ENCODE data around the gene ZCCHC2. TPM values are rescaled to one million over a fixed set of nuclear protein-coding genes. Genes with fewer than 3 reads are reported as not detected.

Gene ZCCHC2
- total and polyA plus RNA-seq, 2 of the 13 experiments (the other 11 are each of a cell fraction or from before 2014, with no cell fraction given), result 62.5 to 76.1 TPM

GRCh38 chr18:62602706-62603105 is 79.9 kb downstream of the ZCCHC2 start:
- TF ChIP-seq BATF2 (CRISPR knock-in tag; IDR thresholded peaks at IDR 0.05), result no peak
- no peak for TF ChIP-seq FIP1L1 (IDR thresholded peaks at IDR 0.05; ENCODE audit: borderline replicate concordance, insufficient read depth, low read depth, low read length)
- no peak for TF ChIP-seq ATF3 (CRISPR knock-in tag; IDR thresholded peaks at IDR 0.05)
- no peak for TF ChIP-seq ZNF660 (CRISPR knock-in tag; IDR thresholded peaks at IDR 0.05; ENCODE audit: borderline replicate concordance, low read depth)
- TF ChIP-seq HIC2 (CRISPR knock-in tag; IDR thresholded peaks at IDR 0.05; ENCODE audit: low read depth), result no peak
- no peak for TF ChIP-seq ZNF841 (CRISPR knock-in tag; IDR thresholded peaks at IDR 0.05; ENCODE audit: borderline replicate concordance)
- TF ChIP-seq CAMTA2 (CRISPR knock-in tag; IDR thresholded peaks at IDR 0.05; ENCODE audit: borderline replicate concordance), result no peak
- no peak for TF ChIP-seq ZEB1 (IDR thresholded peaks at IDR 0.05; ENCODE audit: insufficient replicate concordance, low read depth)
- TF ChIP-seq ZNF101 (CRISPR knock-in tag; IDR thresholded peaks at IDR 0.05; ENCODE audit: borderline replicate concordance, low read depth), result no peak
- no peak for TF ChIP-seq UBTF (CRISPR knock-in tag; IDR thresholded peaks at IDR 0.05)
- TF ChIP-seq SNAPC4 (CRISPR knock-in tag; IDR thresholded peaks at IDR 0.05), result no peak
- no peak for TF ChIP-seq TARDBP (CRISPR knock-in tag; IDR thresholded peaks at IDR 0.05)
- no peak for TF ChIP-seq SSRP1 (CRISPR knock-in tag; IDR thresholded peaks at IDR 0.05)
- TF ChIP-seq BORCS8-MEF2B (CRISPR knock-in tag; IDR thresholded peaks at IDR 0.05), result no peak
- DNase-seq (ENCODE audit: low spot score) (no peak), ATAC-seq (no peak), FAIRE-seq (no peak)
- in situ Hi-C loops (cut with HindIII; ENCODE audit: extremely low pct_ligation_motif_present, low pct_unique_long_range_greater_than_20kb), result loop anchor here (25.0 kb wide), 1 partner anchor 385 kb away; no protein-coding TSS in a partner anchor
- Histone ChIP-seq H3K9me3 (ENCODE audit: low read length) (peaks cover 4% of the 10 kb centered on the region; the same call in 1 of the 2 replicates), H3K27me3 (ENCODE audit: control insufficient read depth in 1 of 2, insufficient read depth in 2 of 2, low read length in 2 of 2) (peaks cover 2 to 43% of the 10 kb centered on the region in 2 experiments; a peak in 4 of 5 replicates), H3K4me3 (replicated peaks in 1 of 3; ENCODE audit: insufficient read depth in 1 of 3, low read depth in 2 of 3, low read length in 3 of 3) (no peak overlapping the region), H3K79me2 (ENCODE audit: insufficient read depth, low read length) (no peaks in the 10 kb centered on the region), H3K4me1 (ENCODE audit: insufficient read depth, low read length) (peaks cover 37% of the 10 kb centered on the region), H3K4me2 (ENCODE audit: low read depth, low read length) (no peak overlapping the region), H4K20me1 (ENCODE audit: insufficient read depth, low read length) (no peaks in the 10 kb centered on the region), H2AFZ (ENCODE audit: low read length) (no peak overlapping the region), H3K9ac (ENCODE audit: insufficient read depth, low read depth, low read length) (no peak overlapping the region), H3K27ac (ENCODE audit: extremely low read length, insufficient read depth, low read length) (no peak overlapping the region), H3K36me3 (replicated peaks in 1 of 2; ENCODE audit: control insufficient read depth in 1 of 2, insufficient read depth in 2 of 2, low read length in 2 of 2) (no peaks in the 10 kb centered on the region)
- no TSS peak for BruUV-seq (replicated peaks)
- intact Hi-C loops (cut with micrococcal nuclease; ENCODE audit: unreplicated experiment), result no loop called here
- ChIA-PET POLR2A (no interaction called here), CTCF (ENCODE audit: low intra/inter-chr PET ratio, low total read pairs) (no interaction called here)
- 68% methylated on average over 8 of the region's 8 CpGs for WGBS (ENCODE audit: low lambda C conversion rate)
